HepG2 (cell line): ENCODE data around the gene ADORA2B. TPM values are rescaled to one million over a fixed set of nuclear protein-coding genes. Genes with fewer than 3 reads are reported as not detected.

Experiments used
- ASH2L ChIP-seq: fragments of 300-600, 200-600 bp; sonication (generic); IDR thresholded peaks from 2 replicates; pipeline ENCODE4 v1.7.0; 2017; ENCODE audit warnings: low read depth, mild to moderate bottlenecking, moderate library complexity, mixed read lengths, low read length; ENCODE audit not compliant: insufficient read length
- HMG20A ChIP-seq: IDR thresholded peaks from 2 replicates; pipeline ENCODE4 v1.6.1; 2016; ENCODE audit warnings: borderline replicate concordance
- HNF4G ChIP-seq, 2 experiments: sonication (generic) in 1 of 2; formaldehyde crosslinking in 1 of 2; IDR thresholded peaks; 2 replicates each; pipeline versions ENCODE4 v1.4.0 to v1.6.1; 2011 to 2020; ENCODE audit warnings: borderline replicate concordance in 2 of 2, low read depth in 2 of 2, mild to moderate bottlenecking in 2 of 2, low read length in 1 of 2, missing genetic modification reagents in 1 of 2, moderate library complexity in 1 of 2
- PCBP1 ChIP-seq: fragments of 200-400 bp; formaldehyde crosslinking; IDR thresholded peaks from 2 replicates; pipeline ENCODE4 v1.6.1; 2017; ENCODE audit warnings: mild to moderate bottlenecking, low read depth, low read length, borderline replicate concordance
- RBFOX2 ChIP-seq: fragments of 200-400 bp; formaldehyde crosslinking; IDR thresholded peaks from 2 replicates; pipeline ENCODE4 v1.6.1; 2017; ENCODE audit warnings: low read depth, mild to moderate bottlenecking, low read length
- TBX3 ChIP-seq: fragments of 450-650 bp; IDR thresholded peaks from 2 replicates; pipeline ENCODE4 v1.6.1; 2017; ENCODE audit warnings: antibody characterized with exemption, mild to moderate bottlenecking, inconsistent platforms, borderline replicate concordance
- ZNF160 ChIP-seq: sonication (generic); formaldehyde crosslinking; IDR thresholded peaks from 2 replicates; pipeline ENCODE4 v1.8.0; 2022; ENCODE audit warnings: mild to moderate bottlenecking, inconsistent platforms, missing genetic modification reagents
- ZNF333 ChIP-seq: sonication (generic); formaldehyde crosslinking; IDR thresholded peaks from 2 replicates; pipeline ENCODE4 v1.4.0; 2020; ENCODE audit warnings: mild to moderate bottlenecking, missing genetic modification reagents, borderline replicate concordance
- ZNF547 ChIP-seq: sonication (generic); formaldehyde crosslinking; IDR thresholded peaks from 2 replicates; pipeline ENCODE4 v1.5.1; 2020; ENCODE audit warnings: mild to moderate bottlenecking, missing genetic modification reagents
- ZNF598 ChIP-seq: sonication (generic); formaldehyde crosslinking; IDR thresholded peaks from 2 replicates; pipeline ENCODE4 v1.5.1; 2020; ENCODE audit warnings: mild to moderate bottlenecking, missing genetic modification reagents, borderline replicate concordance
- ZNF670 ChIP-seq: sonication (generic); formaldehyde crosslinking; IDR thresholded peaks from 2 replicates; pipeline ENCODE4 v1.8.0; 2022; ENCODE audit warnings: mild to moderate bottlenecking, missing genetic modification reagents, borderline replicate concordance
- polyA plus RNA-seq, 8 experiments: library from polyadenylated mRNA; depleted of rRNA in 3 of 8; stranded (reverse) in 7 of 8; unstranded in 1 of 8; fragments of >200 nt; fragmentation: Illumina TruSeq in 4 of 8; extraction: Trizol in 4 of 8; gene quantifications; 2 replicates each; pipeline versions ENCODE4 v1.2.1 to v1.2.3, GENCODE V29; 2011 to 2016; ENCODE audit warnings: low read depth in 4 of 8, missing spikeins in 1 of 8, mixed read lengths in 1 of 8; ENCODE audit not compliant: insufficient read depth in 1 of 8
- total RNA-seq, 5 experiments: library from RNA; depleted of rRNA; stranded (reverse); fragments of >200 nt; fragmentation: Illumina TruSeq; extraction: Trizol; gene quantifications; 2 replicates each; pipeline ENCODE4 v1.2.3, GENCODE V29; 2016; ENCODE audit warnings: low read depth in 1 of 5
- TF ChIP-seq, protein P1 (sequence below): sonication (generic); formaldehyde crosslinking; IDR thresholded peaks from 2 replicates; pipeline ENCODE4 v1.8.0; 2022; ENCODE audit warnings: missing genetic modification reagents, mild to moderate bottlenecking, borderline replicate concordance
- TF ChIP-seq, protein P2 (sequence below): sonication (generic); formaldehyde crosslinking; IDR thresholded peaks from 2 replicates; pipeline ENCODE4 v1.4.0; 2020; ENCODE audit warnings: missing genetic modification reagents
- TF ChIP-seq, protein P3 (sequence below): sonication (generic); formaldehyde crosslinking; IDR thresholded peaks from 2 replicates; pipeline ENCODE4 v1.5.0; 2020; ENCODE audit warnings: mild to moderate bottlenecking, missing genetic modification reagents

The ADORA2B gene
- total and polyA plus RNA-seq, 2 of the 13 experiments (the other 11 are each of a cell fraction or from before 2014, with no cell fraction given), result 10.4 to 20.0 TPM

DNA sequence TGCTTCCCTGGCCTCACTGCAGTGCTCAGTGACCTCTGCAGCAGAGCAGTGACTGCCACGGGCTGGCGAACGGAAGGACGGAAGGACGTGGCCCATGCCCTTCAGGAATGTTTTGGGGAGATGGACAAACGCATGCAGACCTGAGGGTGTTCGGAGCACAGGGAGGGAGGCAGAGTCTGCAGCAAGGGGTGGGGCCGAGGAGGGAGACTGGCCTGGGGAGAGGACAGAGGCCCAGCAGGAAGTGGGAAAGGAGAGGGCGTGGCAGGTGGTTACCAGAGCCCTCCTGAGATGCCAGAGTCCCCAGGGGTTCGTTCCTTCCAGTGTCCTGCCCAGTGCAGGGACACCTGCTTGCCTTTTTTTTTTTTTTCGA is 21.9 kb downstream of the ADORA2B start (continued):
- TF ChIP-seq, protein P1, sequence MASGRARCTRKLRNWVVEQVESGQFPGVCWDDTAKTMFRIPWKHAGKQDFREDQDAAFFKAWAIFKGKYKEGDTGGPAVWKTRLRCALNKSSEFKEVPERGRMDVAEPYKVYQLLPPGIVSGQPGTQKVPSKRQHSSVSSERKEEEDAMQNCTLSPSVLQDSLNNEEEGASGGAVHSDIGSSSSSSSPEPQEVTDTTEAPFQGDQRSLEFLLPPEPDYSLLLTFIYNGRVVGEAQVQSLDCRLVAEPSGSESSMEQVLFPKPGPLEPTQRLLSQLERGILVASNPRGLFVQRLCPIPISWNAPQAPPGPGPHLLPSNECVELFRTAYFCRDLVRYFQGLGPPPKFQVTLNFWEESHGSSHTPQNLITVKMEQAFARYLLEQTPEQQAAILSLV (CRISPR knock-in tag), result no peak
- TF ChIP-seq RBFOX2 (no peak), HMG20A (CRISPR knock-in tag) (no peak), TBX3 (no peak), ZNF333 (CRISPR knock-in tag) (no peak), ZNF160 (CRISPR knock-in tag) (no peak), PCBP1 (no peak), ZNF670 (CRISPR knock-in tag) (no peak), ASH2L (no peak), ZNF598 (CRISPR knock-in tag) (no peak), HNF4G (IDR thresholded peaks at IDR 0.05; ENCODE audit: borderline replicate concordance, low read depth, low read length) (no peak), HNF4G (CRISPR knock-in tag; IDR thresholded peaks at IDR 0.05; ENCODE audit: borderline replicate concordance, low read depth) (no peak), ZNF547 (CRISPR knock-in tag) (no peak)
- TF ChIP-seq, protein P2, sequence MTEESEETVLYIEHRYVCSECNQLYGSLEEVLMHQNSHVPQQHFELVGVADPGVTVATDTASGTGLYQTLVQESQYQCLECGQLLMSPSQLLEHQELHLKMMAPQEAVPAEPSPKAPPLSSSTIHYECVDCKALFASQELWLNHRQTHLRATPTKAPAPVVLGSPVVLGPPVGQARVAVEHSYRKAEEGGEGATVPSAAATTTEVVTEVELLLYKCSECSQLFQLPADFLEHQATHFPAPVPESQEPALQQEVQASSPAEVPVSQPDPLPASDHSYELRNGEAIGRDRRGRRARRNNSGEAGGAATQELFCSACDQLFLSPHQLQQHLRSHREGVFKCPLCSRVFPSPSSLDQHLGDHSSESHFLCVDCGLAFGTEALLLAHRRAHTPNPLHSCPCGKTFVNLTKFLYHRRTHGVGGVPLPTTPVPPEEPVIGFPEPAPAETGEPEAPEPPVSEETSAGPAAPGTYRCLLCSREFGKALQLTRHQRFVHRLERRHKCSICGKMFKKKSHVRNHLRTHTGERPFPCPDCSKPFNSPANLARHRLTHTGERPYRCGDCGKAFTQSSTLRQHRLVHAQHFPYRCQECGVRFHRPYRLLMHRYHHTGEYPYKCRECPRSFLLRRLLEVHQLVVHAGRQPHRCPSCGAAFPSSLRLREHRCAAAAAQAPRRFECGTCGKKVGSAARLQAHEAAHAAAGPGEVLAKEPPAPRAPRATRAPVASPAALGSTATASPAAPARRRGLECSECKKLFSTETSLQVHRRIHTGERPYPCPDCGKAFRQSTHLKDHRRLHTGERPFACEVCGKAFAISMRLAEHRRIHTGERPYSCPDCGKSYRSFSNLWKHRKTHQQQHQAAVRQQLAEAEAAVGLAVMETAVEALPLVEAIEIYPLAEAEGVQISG (CRISPR knock-in tag), result no peak
- TF ChIP-seq, protein P3, sequence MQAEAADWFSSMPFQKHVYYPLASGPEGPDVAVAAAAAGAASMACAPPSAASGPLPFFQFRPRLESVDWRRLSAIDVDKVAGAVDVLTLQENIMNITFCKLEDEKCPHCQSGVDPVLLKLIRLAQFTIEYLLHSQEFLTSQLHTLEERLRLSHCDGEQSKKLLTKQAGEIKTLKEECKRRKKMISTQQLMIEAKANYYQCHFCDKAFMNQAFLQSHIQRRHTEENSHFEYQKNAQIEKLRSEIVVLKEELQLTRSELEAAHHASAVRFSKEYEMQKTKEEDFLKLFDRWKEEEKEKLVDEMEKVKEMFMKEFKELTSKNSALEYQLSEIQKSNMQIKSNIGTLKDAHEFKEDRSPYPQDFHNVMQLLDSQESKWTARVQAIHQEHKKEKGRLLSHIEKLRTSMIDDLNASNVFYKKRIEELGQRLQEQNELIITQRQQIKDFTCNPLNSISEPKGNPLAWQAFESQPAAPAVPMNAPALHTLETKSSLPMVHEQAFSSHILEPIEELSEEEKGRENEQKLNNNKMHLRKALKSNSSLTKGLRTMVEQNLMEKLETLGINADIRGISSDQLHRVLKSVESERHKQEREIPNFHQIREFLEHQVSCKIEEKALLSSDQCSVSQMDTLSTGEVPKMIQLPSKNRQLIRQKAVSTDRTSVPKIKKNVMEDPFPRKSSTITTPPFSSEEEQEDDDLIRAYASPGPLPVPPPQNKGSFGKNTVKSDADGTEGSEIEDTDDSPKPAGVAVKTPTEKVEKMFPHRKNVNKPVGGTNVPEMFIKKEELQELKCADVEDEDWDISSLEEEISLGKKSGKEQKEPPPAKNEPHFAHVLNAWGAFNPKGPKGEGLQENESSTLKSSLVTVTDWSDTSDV, result no peak
